Mesothelial cell of epicardium (in vitro differentiated cells): ENCODE results near the gene ADAMTSL5. TPM values are rescaled to one million over a fixed set of nuclear protein-coding genes. Genes with fewer than 3 reads are reported as not detected.

ENCODE experiments used
- DNase-seq, 2 experiments: peaks; one replicate each; pipeline ENCODE4 v3.0.0; 2021; ENCODE audit warnings: low spot score in 2 of 2; ENCODE audit not compliant: unreplicated experiment in 2 of 2
- H3K27ac Mint-ChIP-seq: 2 replicates; pipeline ENCODE4 v1.8.0; 2021; ENCODE audit warnings: mixed read lengths
- H3K27me3 Mint-ChIP-seq: 2 replicates; pipeline ENCODE4 v1.8.0; 2021; ENCODE audit warnings: low read depth, mixed read lengths
- H3K36me3 Mint-ChIP-seq: 2 replicates; pipeline ENCODE4 v1.8.0; 2021; ENCODE audit warnings: mixed read lengths
- H3K4me1 Mint-ChIP-seq: 2 replicates; pipeline ENCODE4 v1.8.0; 2021; ENCODE audit warnings: mixed read lengths
- H3K4me3 Mint-ChIP-seq: 2 replicates; pipeline ENCODE4 v1.8.0; 2021; ENCODE audit warnings: mild to moderate bottlenecking, moderate library complexity, mixed read lengths
- H3K9me3 Mint-ChIP-seq: 2 replicates; pipeline ENCODE4 v1.8.0; 2021; ENCODE audit warnings: mixed read lengths
- total RNA-seq: library from RNA; stranded (reverse); gene quantifications from 3 replicates; pipeline ENCODE4 v1.2.1, GENCODE V29; 2021
- TF ChIP-seq, protein P1 (sequence below): fragments of 200-600 bp; sonication (generic); IDR thresholded peaks from one replicate; pipeline ENCODE4 v1.5.0; 2021; ENCODE audit warnings: antibody characterized with exemption; ENCODE audit not compliant: unreplicated experiment

Gene ADAMTSL5
- total RNA-seq, 1 donor from 2014 or later, result 4.6 TPM

DNA sequence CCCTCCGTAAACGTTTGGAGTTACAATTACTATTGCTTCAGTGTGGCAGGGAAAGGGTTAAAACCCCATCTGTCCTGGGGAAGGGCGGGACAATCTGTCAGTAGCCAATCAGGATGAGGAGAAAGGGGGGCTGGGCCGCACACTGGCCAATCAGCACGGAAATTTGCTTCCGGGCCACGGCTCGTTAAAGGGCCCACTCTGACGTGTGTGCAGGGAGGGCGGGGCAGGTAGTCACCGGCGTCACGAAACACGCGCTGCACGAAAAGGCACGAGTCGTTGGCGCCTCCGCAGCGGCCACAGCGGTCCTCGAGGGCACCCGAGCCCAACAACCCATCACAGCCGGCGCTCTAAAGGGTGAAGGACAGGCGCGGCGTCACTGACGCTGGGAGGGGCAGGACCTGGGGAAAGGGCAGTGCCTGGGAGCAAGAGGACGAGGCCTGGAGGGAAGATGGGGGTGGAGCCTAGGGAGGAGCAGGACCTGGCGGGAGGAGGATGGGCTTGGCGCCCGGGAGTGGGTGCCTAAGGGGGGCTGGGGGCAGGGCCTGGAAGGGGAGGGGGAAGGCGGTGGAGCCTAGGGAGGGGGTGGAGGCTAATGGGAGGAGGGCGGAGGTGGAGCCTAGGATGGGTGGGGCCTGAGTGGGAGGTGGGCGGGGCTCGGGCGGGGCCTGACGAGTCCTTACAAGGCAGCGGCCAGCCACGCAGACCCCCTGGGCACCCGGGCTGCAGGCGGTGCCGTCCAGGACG is 4.9 kb downstream of the ADAMTSL5 start:
- peak overlapping the region; percentile 78 for H3K4me3 Mint-ChIP-seq
- H3K27ac Mint-ChIP-seq, result peak overlapping the region; percentile 97
- H3K9me3 Mint-ChIP-seq, result no peaks in the 10 kb centered on the region
- H3K4me1 Mint-ChIP-seq, result peaks cover 21% of the 10 kb centered on the region
- no peaks in the 10 kb centered on the region for H3K36me3 Mint-ChIP-seq
- TF ChIP-seq, protein P1, sequence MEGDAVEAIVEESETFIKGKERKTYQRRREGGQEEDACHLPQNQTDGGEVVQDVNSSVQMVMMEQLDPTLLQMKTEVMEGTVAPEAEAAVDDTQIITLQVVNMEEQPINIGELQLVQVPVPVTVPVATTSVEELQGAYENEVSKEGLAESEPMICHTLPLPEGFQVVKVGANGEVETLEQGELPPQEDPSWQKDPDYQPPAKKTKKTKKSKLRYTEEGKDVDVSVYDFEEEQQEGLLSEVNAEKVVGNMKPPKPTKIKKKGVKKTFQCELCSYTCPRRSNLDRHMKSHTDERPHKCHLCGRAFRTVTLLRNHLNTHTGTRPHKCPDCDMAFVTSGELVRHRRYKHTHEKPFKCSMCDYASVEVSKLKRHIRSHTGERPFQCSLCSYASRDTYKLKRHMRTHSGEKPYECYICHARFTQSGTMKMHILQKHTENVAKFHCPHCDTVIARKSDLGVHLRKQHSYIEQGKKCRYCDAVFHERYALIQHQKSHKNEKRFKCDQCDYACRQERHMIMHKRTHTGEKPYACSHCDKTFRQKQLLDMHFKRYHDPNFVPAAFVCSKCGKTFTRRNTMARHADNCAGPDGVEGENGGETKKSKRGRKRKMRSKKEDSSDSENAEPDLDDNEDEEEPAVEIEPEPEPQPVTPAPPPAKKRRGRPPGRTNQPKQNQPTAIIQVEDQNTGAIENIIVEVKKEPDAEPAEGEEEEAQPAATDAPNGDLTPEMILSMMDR, result no peak
- DNase-seq, result peak; percentile 82 to 94
- H3K27me3 Mint-ChIP-seq, result peaks cover 58% of the 10 kb centered on the region

DNA sequence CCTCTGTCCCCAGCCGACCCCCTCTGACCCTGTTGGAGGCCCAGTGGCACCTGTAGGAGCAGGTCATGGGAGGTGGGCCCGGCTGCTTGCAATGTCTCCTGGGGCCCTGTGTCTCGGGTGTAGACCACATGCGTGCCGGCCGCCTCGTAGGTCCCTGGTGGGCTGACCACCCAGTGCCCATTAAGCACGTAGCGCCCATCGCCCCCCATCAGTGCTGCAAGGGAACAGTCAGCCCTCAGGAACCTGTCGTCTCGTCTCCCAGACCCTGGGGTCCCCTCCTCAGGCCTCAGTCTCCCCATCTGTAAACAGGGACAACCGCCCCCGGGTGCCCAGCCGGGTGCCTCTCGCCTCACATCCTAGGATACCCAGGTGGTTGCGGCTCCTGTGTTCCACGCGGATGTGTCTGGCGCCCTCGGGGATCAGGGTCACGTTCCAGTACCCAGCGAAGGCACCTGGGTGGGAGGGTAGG is 5.6 kb downstream of the ADAMTSL5 start:
- H3K27me3 Mint-ChIP-seq, result peaks cover 56% of the 10 kb centered on the region
- H3K27ac Mint-ChIP-seq, result no peak overlapping the region

DNA sequence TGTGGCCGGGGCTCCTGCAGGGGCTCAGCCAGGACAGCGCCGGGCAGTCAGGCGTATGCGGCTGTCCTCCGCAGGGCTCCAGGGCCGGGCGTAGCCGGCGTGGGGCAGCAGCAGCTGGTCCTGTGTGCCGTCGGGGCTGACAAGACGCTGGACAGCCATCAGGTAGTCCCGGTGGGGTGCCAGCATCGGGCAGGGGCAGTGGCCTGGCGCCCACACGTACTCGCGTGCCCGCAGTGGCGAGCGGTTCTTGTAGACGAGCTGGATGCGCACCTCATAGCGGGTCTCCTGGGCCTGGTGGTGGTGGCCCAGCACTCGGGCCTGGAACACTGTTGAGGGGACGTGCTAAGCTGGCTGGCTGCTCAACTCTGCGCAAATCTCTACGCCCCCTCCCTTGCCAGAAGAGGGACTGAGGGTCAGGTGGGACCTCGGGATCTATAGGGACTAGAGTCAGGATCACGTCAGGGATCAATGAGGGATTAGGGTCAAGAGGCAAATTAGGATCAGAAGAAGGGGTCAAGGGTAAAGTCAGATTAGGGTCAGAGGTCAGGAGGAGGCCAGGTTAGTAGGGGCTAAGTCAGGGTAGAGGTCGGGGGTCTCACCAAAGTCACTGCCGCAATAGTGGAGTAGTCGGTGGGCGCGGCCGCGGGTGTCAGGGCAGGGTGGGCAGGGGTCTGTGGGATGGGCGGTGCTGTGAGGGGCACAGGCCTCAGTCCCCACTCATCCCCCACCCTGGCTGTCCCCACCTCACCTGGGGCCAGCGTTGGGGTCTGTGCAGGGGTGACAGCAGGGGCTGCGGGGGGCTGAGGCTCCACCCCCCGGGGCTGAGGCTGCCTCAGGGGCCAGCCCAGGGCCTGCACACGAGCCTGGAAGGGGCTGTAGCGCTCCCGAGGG is 6.6 kb downstream of the ADAMTSL5 start:
- H3K27me3 Mint-ChIP-seq, result peaks cover 52% of the 10 kb centered on the region
- H3K4me3 Mint-ChIP-seq, result no peak overlapping the region
- TF ChIP-seq, protein P1, result no peak
- peaks cover 22% of the 10 kb centered on the region for H3K4me1 Mint-ChIP-seq
- DNase-seq, result no peak
- no peaks in the 10 kb centered on the region for H3K36me3 Mint-ChIP-seq
- peak overlapping the region; percentile 15 for H3K27ac Mint-ChIP-seq
- H3K9me3 Mint-ChIP-seq, result no peaks in the 10 kb centered on the region

More for the DNA sequence above, 5.6 kb downstream of the ADAMTSL5 start:
- Mint-ChIP-seq H3K4me3 (no peak overlapping the region), H3K4me1 (peaks cover 22% of the 10 kb centered on the region), H3K36me3 (no peaks in the 10 kb centered on the region), H3K9me3 (no peaks in the 10 kb centered on the region)
- DNase-seq, result no peak
- TF ChIP-seq, protein P1, result no peak

DNA sequence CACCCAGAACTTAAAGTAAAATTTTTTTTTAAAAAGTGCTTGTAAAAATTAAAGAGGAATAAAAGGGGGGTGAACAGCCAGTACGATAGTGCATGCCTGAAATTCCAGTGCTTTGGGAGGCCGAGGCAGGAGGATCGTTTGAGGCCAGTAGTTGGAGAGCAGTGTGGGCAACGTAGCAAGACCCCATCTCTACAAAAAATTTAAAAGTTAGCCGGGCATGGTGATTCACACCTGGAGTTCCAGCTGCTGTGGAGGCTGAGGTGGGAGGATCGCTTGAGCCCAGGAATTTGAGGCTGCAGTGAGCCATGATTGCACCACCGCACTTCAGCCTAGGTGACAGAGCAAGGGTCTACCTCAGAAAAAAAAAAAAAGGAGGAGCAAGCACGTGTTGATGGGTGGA is 7.8 kb downstream of the ADAMTSL5 start:
- Mint-ChIP-seq H3K27me3 (peaks cover 45% of the 10 kb centered on the region), H3K4me3 (no peak overlapping the region), H3K4me1 (peaks cover 18% of the 10 kb centered on the region), H3K27ac (no peak overlapping the region), H3K9me3 (no peaks in the 10 kb centered on the region), H3K36me3 (no peaks in the 10 kb centered on the region)
- TF ChIP-seq, protein P1, result no peak
- DNase-seq, result no peak

DNA sequence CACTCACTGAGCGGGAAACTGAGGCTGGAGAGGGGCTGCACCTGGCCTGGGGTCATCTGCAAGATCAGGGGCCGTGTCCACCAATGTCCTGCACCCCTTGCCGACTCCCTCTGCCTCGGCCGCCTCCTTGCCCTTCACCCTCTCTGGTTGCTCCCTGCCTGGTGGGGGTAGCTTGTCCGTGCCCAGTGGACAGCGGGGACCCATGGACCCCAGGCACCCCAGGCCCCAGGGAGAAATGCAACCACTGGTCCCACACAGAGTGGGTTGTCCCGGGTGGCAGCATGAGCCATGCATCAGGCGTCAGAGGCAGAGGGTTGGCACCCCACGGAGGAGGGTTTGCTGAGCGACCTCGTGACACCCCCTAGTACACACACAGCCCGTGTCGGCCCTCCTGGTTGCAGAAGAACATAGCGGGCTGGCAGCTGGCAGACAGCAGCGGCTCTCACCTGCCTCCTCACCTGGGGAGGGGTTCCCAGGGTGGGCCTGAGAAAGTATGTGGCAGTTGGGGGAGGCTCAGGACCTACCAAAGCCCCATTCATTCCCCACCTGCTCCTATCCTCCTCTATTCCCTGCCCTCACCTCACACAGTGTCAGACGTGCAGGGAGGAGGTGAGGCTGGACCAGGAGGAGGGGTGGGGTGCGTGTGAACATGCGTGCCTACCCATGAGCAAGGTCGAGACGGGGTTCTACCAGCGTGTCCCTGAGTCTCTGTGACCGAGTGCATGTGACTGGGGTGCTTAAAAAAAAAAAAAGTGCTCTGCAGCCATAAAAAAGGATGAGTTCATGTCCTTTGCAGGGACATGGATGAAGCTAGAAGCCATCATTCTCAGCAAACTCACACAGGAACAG is 8.7 kb downstream of the ADAMTSL5 start:
- H3K27me3 Mint-ChIP-seq, result peaks cover 41% of the 10 kb centered on the region
- H3K4me1 Mint-ChIP-seq, result peaks cover 12% of the 10 kb centered on the region
- no peaks in the 10 kb centered on the region for H3K9me3 Mint-ChIP-seq
- TF ChIP-seq, protein P1, result no peak
- no peak overlapping the region for H3K4me3 Mint-ChIP-seq
- no peaks in the 10 kb centered on the region for H3K36me3 Mint-ChIP-seq
- no peak for DNase-seq
- no peak overlapping the region for H3K27ac Mint-ChIP-seq
